Thoracic aorta (tissue), 2 donors: ENCODE results near the gene HABP2. TPM values are rescaled to one million over a fixed set of nuclear protein-coding genes. Genes with fewer than 3 reads are reported as not detected.

Experiments
- ATAC-seq: fragments of 150-250 bp; one replicate; pipeline ENCODE4 v1.8.0; 2017; ENCODE audit warnings: low read depth; ENCODE audit not compliant: insufficient number of reproducible peaks, low FRiP score
- DNase-seq: peaks from one replicate; pipeline ENCODE4 v3.0.0-alpha.2; 2020; ENCODE audit warnings: low spot score
- H3K27ac ChIP-seq, 2 donors: fragments of 200-600 bp; sonication (generic); 1 replicate in 1 of 2; 2 replicates in 1 of 2; pipeline ENCODE4 v1.5.1; 2016; ENCODE audit warnings: mild to moderate bottlenecking in 2 of 2, moderate library complexity in 2 of 2
- H3K27me3 ChIP-seq: fragments of 200-600 bp; sonication (generic); replicated peaks from 2 replicates; pipeline ENCODE4 v1.6.0; 2016; ENCODE audit warnings: mild to moderate bottlenecking; ENCODE audit not compliant: insufficient read depth
- H3K36me3 ChIP-seq: fragments of 200-600 bp; sonication (generic); one replicate; pipeline ENCODE4 v1.5.1; 2016
- H3K4me1 ChIP-seq, 2 donors: fragments of 200-600 bp; sonication (generic); 1 replicate in 1 of 2; 2 replicates in 1 of 2; pipeline versions ENCODE4 v1.5.1 to v1.6.0; 2016; ENCODE audit warnings: low read depth in 2 of 2, mild to moderate bottlenecking in 1 of 2; ENCODE audit not compliant: control insufficient read depth in 1 of 2
- H3K4me3 ChIP-seq: fragments of 200-600 bp; sonication (generic); 2 replicates; pipeline ENCODE4 v1.5.1; 2016; ENCODE audit warnings: mild to moderate bottlenecking
- H3K9me3 ChIP-seq: fragments of 200-600 bp; sonication (generic); 2 replicates; pipeline ENCODE4 v1.5.1; 2016
- total RNA-seq, 2 donors: library from RNA; depleted of rRNA; stranded (reverse); fragments of >200 nt; gene quantifications; one replicate each; pipeline versions ENCODE4 v1.1.0 to v1.2.3, GENCODE V29; 2016
- TF ChIP-seq, protein P1 (sequence below): fragments of 200-600 bp; sonication (generic); IDR thresholded peaks from one replicate; pipeline ENCODE4 v1.5.1; 2019; ENCODE audit warnings: antibody characterized with exemption

Gene HABP2
- total RNA-seq, 2 donors from 2014 or later = not detected

DNA sequence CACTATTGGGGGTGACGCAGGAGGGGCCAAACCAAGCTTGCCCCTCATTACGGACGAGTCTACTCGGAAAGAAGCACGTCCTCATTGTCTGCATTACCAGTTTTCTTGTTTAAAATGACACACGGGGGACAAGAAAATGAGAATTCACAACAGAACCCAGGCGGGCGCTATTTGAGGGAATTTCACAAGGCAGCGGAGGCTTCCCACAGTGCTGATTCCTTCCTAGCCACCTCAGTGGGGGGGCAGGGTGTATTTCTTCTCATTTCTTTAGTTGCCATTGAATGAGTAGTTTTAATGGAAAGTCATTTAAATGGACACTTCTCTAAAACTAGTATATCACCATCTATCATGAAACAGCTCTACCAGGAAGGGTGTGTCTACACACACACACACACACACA, 68.1 kb downstream of the HABP2 start:
- Histone ChIP-seq H3K4me3 (no peak overlapping the region), H3K27ac (no peak overlapping the region), H3K36me3 (no peaks in the 10 kb centered on the region), H3K4me1 (no peaks in the 10 kb centered on the region), H3K9me3 (no peaks in the 10 kb centered on the region), H3K27me3 (no peaks in the 10 kb centered on the region)
- TF ChIP-seq, protein P1, sequence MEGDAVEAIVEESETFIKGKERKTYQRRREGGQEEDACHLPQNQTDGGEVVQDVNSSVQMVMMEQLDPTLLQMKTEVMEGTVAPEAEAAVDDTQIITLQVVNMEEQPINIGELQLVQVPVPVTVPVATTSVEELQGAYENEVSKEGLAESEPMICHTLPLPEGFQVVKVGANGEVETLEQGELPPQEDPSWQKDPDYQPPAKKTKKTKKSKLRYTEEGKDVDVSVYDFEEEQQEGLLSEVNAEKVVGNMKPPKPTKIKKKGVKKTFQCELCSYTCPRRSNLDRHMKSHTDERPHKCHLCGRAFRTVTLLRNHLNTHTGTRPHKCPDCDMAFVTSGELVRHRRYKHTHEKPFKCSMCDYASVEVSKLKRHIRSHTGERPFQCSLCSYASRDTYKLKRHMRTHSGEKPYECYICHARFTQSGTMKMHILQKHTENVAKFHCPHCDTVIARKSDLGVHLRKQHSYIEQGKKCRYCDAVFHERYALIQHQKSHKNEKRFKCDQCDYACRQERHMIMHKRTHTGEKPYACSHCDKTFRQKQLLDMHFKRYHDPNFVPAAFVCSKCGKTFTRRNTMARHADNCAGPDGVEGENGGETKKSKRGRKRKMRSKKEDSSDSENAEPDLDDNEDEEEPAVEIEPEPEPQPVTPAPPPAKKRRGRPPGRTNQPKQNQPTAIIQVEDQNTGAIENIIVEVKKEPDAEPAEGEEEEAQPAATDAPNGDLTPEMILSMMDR = no peak
- ATAC-seq (no peak), DNase-seq (no peak)

DNA sequence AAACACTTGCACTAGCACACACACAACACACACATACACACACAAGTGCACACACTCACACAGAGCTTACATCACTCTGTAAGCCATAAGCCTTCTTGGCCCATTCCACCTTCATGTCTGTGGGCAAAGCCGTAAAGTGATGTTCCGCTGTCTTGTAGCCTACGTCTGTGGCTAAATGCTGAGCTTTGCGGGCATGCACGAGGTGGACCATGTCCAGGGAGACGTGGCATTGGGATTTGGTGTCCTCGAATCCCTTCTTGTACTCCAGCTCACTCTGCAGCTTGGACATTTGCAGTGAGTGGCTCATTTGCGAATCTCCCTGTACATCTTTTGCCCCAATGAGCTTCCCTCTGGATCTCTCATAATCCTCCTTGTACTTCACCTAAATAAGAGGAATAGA, 68.9 kb downstream of the HABP2 start:
- H3K36me3 ChIP-seq = no peaks in the 10 kb centered on the region
- TF ChIP-seq, protein P1 = no peak
- no peak for ATAC-seq
- no peak overlapping the region for H3K4me3 ChIP-seq
- no peak overlapping the region for H3K27ac ChIP-seq
- no peaks in the 10 kb centered on the region for H3K4me1 ChIP-seq
- no peak for DNase-seq
- no peaks in the 10 kb centered on the region for H3K9me3 ChIP-seq
- H3K27me3 ChIP-seq = no peaks in the 10 kb centered on the region

DNA sequence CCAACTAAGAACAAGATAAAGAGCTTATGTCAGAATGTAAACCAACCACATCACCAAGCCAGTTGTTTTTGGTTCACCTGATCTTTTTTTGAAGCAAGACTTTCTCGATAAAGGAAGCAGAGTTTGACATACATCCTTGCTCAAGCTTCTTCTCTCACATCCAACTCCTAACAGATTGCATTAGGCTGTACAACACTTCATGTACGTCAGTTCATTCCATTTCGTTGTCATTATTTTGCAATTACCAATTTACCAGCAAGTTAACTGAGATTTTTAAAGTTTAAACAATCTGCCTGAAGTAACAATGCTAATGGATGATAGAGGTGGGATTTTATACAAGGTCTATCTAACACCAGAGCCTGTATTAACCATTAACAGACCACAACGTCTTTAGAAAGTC, 70.0 kb downstream of the HABP2 start:
- ATAC-seq (no peak), DNase-seq (no peak)
- TF ChIP-seq, protein P1 = no peak
- H3K27ac ChIP-seq = no peak overlapping the region
- no peaks in the 10 kb centered on the region for H3K27me3 ChIP-seq
- no peaks in the 10 kb centered on the region for H3K4me1 ChIP-seq
- no peaks in the 10 kb centered on the region for H3K36me3 ChIP-seq
- H3K9me3 ChIP-seq = no peaks in the 10 kb centered on the region
- no peak overlapping the region for H3K4me3 ChIP-seq

DNA sequence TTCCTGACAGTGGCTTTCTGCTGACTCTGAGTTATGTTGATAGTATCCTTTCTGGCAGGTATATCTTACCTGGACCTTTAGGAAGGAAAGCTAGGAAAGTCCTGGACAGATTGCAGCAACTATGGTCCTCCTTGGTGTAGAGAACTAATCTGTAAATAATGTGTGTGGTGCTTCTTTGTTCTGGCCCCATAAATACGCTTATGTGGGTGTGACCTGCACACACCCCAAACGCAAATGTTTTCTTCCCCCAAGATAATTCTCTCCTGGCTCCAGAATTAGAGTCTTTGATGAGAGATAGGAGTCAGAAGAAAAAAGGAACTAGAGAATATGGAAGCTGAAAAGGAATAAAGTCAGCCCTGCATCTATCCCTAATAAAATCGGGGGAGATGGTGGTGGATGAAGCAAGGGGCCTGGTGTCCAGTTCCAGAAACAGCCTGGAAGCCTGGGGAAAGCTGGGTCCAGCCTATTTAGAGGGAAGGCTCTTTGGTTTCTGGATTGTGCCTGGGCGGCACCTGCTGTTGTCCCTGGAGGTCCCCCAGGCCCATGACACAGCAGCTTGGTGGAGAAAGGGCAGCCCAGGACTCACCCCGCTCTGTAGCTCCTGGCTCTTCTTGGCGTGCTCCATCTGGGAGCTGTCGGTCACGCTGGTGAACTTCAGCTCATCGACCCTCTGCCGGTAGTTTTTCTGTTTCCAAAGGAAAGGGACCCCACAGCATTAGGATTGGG, 72.8 kb downstream of the HABP2 start:
- Histone ChIP-seq H3K27me3 (no peaks in the 10 kb centered on the region), H3K9me3 (no peaks in the 10 kb centered on the region), H3K4me3 (no peak overlapping the region), H3K36me3 (no peaks in the 10 kb centered on the region), H3K4me1 (no peaks in the 10 kb centered on the region), H3K27ac (no peak overlapping the region)
- TF ChIP-seq, protein P1 = no peak
- DNase-seq = no peak
- no peak for ATAC-seq

DNA sequence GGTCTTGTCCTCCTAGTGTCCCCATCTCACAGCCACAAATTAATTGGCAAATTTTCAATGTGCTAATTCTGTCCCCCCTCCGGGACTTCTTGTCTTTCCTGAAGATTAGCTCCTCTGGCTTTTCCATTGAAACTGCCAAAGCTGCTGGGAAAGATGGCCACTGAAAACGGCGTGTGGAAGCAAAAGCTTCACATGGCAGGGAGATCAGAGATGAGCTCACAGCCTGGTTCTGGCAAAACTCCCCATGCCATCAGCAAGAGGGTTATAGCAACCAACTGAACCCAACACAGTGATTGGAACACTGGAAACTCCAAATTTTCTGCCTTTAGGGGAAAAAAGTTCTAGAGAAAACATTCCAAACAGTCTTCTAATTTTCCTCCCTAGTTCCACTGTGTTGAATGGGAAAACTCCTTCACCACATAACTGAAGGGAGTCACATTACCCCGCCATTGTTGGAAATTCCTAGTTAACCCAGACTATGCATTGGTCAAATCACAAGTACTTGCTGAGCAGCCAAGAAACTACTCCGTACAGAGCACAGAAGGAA, 74.0 kb downstream of the HABP2 start:
- Histone ChIP-seq H3K36me3 (no peaks in the 10 kb centered on the region), H3K4me1 (no peaks in the 10 kb centered on the region), H3K27ac (no peak overlapping the region), H3K27me3 (no peaks in the 10 kb centered on the region), H3K4me3 (no peak overlapping the region), H3K9me3 (no peaks in the 10 kb centered on the region)
- ATAC-seq (no peak), DNase-seq (no peak)
- TF ChIP-seq, protein P1 = no peak
